Testis (tissue), 2 donors: ENCODE results near the gene OSBPL3.

Source experiments
- POLR2A ChIP-seq: fragments of 450-650 bp; IDR thresholded peaks from one replicate; pipeline ENCODE4 v1.6.1; 2017; ENCODE audit warnings: antibody characterized with exemption, mild to moderate bottlenecking, moderate library complexity
- TF ChIP-seq, protein P1 (sequence below), 3 experiments: fragments of 450-650 bp in 2 of 3; fragments of 200-600 bp in 1 of 3; sonication (generic) in 1 of 3; IDR thresholded peaks; one replicate each; pipeline ENCODE4 v1.5.1; 2016 to 2019; ENCODE audit warnings: antibody characterized with exemption in 3 of 3, mild to moderate bottlenecking in 2 of 3, moderate library complexity in 1 of 3

DNA sequence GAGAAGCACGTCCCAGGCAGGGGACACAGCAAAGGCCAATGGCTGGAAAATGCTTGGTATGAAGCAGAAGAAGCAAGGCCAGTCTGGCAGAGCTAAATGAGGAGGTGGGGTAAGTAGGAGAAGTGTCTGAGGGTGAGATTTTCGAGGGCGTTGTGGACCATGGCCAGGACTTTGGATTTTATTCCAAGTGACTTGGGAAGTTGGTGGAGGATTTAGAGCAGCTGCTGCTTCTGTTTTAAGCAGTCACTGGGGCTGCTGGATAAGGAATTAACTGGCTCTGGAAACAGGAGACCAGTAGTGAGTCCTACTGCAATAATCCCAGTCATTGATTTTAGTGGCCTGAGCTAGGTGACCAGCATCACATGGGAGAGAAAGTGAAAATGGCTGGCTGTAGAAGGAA, 155.1 kb downstream of the OSBPL3 start:
- TF ChIP-seq, protein P1, sequence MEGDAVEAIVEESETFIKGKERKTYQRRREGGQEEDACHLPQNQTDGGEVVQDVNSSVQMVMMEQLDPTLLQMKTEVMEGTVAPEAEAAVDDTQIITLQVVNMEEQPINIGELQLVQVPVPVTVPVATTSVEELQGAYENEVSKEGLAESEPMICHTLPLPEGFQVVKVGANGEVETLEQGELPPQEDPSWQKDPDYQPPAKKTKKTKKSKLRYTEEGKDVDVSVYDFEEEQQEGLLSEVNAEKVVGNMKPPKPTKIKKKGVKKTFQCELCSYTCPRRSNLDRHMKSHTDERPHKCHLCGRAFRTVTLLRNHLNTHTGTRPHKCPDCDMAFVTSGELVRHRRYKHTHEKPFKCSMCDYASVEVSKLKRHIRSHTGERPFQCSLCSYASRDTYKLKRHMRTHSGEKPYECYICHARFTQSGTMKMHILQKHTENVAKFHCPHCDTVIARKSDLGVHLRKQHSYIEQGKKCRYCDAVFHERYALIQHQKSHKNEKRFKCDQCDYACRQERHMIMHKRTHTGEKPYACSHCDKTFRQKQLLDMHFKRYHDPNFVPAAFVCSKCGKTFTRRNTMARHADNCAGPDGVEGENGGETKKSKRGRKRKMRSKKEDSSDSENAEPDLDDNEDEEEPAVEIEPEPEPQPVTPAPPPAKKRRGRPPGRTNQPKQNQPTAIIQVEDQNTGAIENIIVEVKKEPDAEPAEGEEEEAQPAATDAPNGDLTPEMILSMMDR (IDR thresholded peaks at IDR 0.05), result no peak
- TF ChIP-seq POLR2A, result no peak
